Activated CD4-positive, alpha-beta T cell treated with anti-CD3 and anti-CD28 coated beads, Interleukin-2, amount 50 U/mL, for 16 hours (primary cell): ENCODE results near the gene FNDC5.

Experiments
- DNase-seq: peaks from one replicate; pipeline ENCODE4 v3.0.0-alpha.2; 2020

Gene FNDC5

GRCh38 chr1:32883338-32884031 lies 12.8 kb upstream of the FNDC5 start:
- no peak for DNase-seq

- no peak for DNase-seq
Measured at GRCh38 chr1:32881871-32882850, 11.4 kb upstream of the FNDC5 start.

GRCh38 chr1:32881291-32881690 lies 10.6 kb upstream of the FNDC5 start:
- no peak for DNase-seq

GRCh38 chr1:32878637-32879041 lies 7.9 kb upstream of the FNDC5 start:
- DNase-seq, result no peak

GRCh38 chr1:32878183-32878582 lies 7.5 kb upstream of the FNDC5 start:
- no peak for DNase-seq

GRCh38 chr1:32877211-32878110 lies 6.7 kb upstream of the FNDC5 start:
- DNase-seq, result no peak

- DNase-seq, result peak; percentile 66
Measured at GRCh38 chr1:32876341-32877210, 5.9 kb upstream of the FNDC5 start.

- no peak for DNase-seq
Measured at GRCh38 chr1:32874860-32875752, 4.4 kb upstream of the FNDC5 start.

- DNase-seq, result no peak
Measured at GRCh38 chr1:32873484-32873883, 2.8 kb upstream of the FNDC5 start.

GRCh38 chr1:32872192-32872460 lies 1.4 kb upstream of the FNDC5 start:
- no peak for DNase-seq

- no peak for DNase-seq
Measured at GRCh38 chr1:32871364-32872191, 866 bp upstream of the FNDC5 start.

GRCh38 chr1:32869923-32870614 lies 643 bp downstream of the FNDC5 start:
- no peak for DNase-seq

- no peak for DNase-seq
Measured at GRCh38 chr1:32868806-32869455, 1.8 kb downstream of the FNDC5 start.

GRCh38 chr1:32868085-32868484 lies 2.6 kb downstream of the FNDC5 start:
- no peak for DNase-seq

GRCh38 chr1:32867671-32868070 lies 3.0 kb downstream of the FNDC5 start:
- no peak for DNase-seq

- no peak for DNase-seq
Measured at GRCh38 chr1:32867151-32867550, 3.6 kb downstream of the FNDC5 start.

GRCh38 chr1:32865639-32866405 lies 4.9 kb downstream of the FNDC5 start:
- DNase-seq, result no peak

- DNase-seq, result no peak
Measured at GRCh38 chr1:32864375-32865019, 6.2 kb downstream of the FNDC5 start.
